DND-41 (cell line): Measurements from ENCODE around the gene ERC1.

ENCODE experiments used
- ATAC-seq: fragments of 200-7000 bp; cut with Tn5 transposase; 3 replicates; pipeline ENCODE4 v1.9.1; 2021; ENCODE audit warnings: low read depth; ENCODE audit not compliant: insufficient read depth
- DNase-seq: peaks from one replicate; pipeline ENCODE4 v3.0.0-alpha.2; 2020
- H2AFZ ChIP-seq: 2 replicates; pipeline ENCODE4 v1.6.0; 2012; ENCODE audit warnings: low read depth, low read length
- H3K27ac ChIP-seq: 2 replicates; pipeline ENCODE4 v1.5.1; 2012; ENCODE audit warnings: low read length, inconsistent platforms
- H3K27me3 ChIP-seq: fragments of 200-600 bp; sonication (generic); 2 replicates; pipeline ENCODE4 v1.6.0; 2012; ENCODE audit warnings: low read length, mild to moderate bottlenecking, inconsistent platforms; ENCODE audit not compliant: insufficient read depth, poor library complexity
- H3K36me3 ChIP-seq: 2 replicates; pipeline ENCODE4 v1.5.1; 2012; ENCODE audit warnings: low read length, inconsistent platforms; ENCODE audit not compliant: insufficient read depth
- H3K4me1 ChIP-seq: 2 replicates; pipeline ENCODE4 v1.5.1; 2012; ENCODE audit warnings: mild to moderate bottlenecking, low read length; ENCODE audit not compliant: insufficient read depth
- H3K4me2 ChIP-seq: 2 replicates; pipeline ENCODE4 v1.6.0; 2012; ENCODE audit warnings: mild to moderate bottlenecking, moderate library complexity, low read length, inconsistent platforms; ENCODE audit not compliant: insufficient read depth
- H3K4me3 ChIP-seq, 2 experiments: fragments of 200-600 bp in 1 of 2; shearing (Covaris generic) in 1 of 2; 2 replicates each; pipeline ENCODE4 v1.5.1; 2012 to 2016; ENCODE audit warnings: inconsistent platforms in 2 of 2, low read length in 2 of 2, mild to moderate bottlenecking in 2 of 2, low read depth in 1 of 2, moderate library complexity in 1 of 2
- H3K79me2 ChIP-seq: 2 replicates; pipeline ENCODE4 v1.6.0; 2012; ENCODE audit warnings: low read length, inconsistent platforms; ENCODE audit not compliant: insufficient read depth
- H3K9ac ChIP-seq: 2 replicates; pipeline ENCODE4 v1.6.0; 2012; ENCODE audit warnings: low read depth, mild to moderate bottlenecking, inconsistent platforms, low read length, moderate library complexity
- H3K9me3 ChIP-seq: 2 replicates; pipeline ENCODE4 v1.5.1; 2012; ENCODE audit warnings: low read length, moderate library complexity, mild to moderate bottlenecking, inconsistent platforms; ENCODE audit not compliant: insufficient read depth, severe bottlenecking
- H4K20me1 ChIP-seq: 2 replicates; pipeline ENCODE4 v1.6.0; 2012; ENCODE audit warnings: low read length; ENCODE audit not compliant: insufficient read depth
- EZH2 ChIP-seq: IDR thresholded peaks from 3 replicates; pipeline ENCODE4 v1.6.1; 2012; ENCODE audit warnings: borderline replicate concordance, low read depth, mild to moderate bottlenecking, moderate library complexity, low read length, inconsistent platforms; ENCODE audit not compliant: severe bottlenecking
- TF ChIP-seq, protein P1 (sequence below): IDR thresholded peaks from 2 replicates; pipeline ENCODE4 v1.5.1; 2012; ENCODE audit warnings: borderline replicate concordance, low read length, moderate library complexity, mild to moderate bottlenecking; ENCODE audit not compliant: poor library complexity, severe bottlenecking; ENCODE audit errors: extremely low read depth

The ERC1 gene

DNA sequence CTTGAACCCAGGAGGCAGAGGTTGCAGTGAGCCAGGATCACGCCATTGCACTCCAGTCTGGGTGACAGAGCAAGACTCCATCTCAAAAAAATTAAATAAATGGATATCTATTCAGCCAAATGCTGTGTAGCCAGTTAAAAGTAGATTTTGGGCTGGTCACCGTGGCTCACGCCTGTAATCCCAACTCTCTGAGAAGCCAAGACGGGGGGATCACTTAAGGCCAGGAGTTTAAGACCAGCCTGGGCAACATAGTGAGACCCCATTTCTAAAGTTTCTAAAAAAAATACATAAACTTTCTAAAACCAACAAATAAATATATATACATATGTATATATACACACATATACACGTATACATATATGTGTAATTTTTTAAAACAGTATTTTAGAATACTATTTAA is 414.6 kb downstream of the ERC1 start:
- Histone ChIP-seq H3K27me3 (no peaks in the 10 kb centered on the region), H3K4me3 (no peak overlapping the region), H3K79me2 (no peaks in the 10 kb centered on the region), H3K9ac (no peak overlapping the region), H3K4me2 (no peak overlapping the region), H3K4me1 (no peaks in the 10 kb centered on the region), H3K27ac (no peak overlapping the region), H4K20me1 (no peaks in the 10 kb centered on the region), H3K36me3 (peaks cover 6% of the 10 kb centered on the region; the same call in 1 of the 2 replicates), H3K9me3 (no peaks in the 10 kb centered on the region), H2AFZ (no peak overlapping the region)
- TF ChIP-seq, protein P1, sequence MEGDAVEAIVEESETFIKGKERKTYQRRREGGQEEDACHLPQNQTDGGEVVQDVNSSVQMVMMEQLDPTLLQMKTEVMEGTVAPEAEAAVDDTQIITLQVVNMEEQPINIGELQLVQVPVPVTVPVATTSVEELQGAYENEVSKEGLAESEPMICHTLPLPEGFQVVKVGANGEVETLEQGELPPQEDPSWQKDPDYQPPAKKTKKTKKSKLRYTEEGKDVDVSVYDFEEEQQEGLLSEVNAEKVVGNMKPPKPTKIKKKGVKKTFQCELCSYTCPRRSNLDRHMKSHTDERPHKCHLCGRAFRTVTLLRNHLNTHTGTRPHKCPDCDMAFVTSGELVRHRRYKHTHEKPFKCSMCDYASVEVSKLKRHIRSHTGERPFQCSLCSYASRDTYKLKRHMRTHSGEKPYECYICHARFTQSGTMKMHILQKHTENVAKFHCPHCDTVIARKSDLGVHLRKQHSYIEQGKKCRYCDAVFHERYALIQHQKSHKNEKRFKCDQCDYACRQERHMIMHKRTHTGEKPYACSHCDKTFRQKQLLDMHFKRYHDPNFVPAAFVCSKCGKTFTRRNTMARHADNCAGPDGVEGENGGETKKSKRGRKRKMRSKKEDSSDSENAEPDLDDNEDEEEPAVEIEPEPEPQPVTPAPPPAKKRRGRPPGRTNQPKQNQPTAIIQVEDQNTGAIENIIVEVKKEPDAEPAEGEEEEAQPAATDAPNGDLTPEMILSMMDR, result no peak
- TF ChIP-seq EZH2, result no peak
- DNase-seq, result no peak
- ATAC-seq, result no peak

DNA sequence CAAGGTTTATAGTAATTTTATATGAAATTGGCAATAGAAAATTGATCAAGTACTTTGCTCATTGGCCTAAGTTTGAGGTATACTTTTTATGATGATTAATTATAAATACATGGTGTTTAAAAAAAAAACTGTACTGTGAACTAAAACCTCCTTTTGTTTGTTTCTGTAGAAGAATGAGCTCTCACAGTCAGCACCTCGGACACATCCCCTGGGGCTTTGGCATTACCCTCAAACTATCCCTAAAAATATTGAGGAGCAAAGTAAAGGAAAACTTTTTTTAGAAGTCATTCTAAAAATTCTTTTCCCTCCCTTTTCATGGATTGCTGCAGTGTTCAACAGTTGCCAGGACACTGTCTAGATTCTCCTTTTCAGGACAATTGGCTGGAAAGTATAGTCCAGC is 419.8 kb downstream of the ERC1 start:
- Histone ChIP-seq H3K79me2 (no peaks in the 10 kb centered on the region), H3K9ac (no peak overlapping the region), H3K27ac (no peak overlapping the region), H4K20me1 (no peaks in the 10 kb centered on the region), H3K36me3 (peaks cover 6% of the 10 kb centered on the region; the same call in 1 of the 2 replicates), H2AFZ (no peak overlapping the region), H3K9me3 (no peaks in the 10 kb centered on the region), H3K4me1 (no peaks in the 10 kb centered on the region), H3K4me2 (no peak overlapping the region), H3K4me3 (no peak overlapping the region), H3K27me3 (no peaks in the 10 kb centered on the region)
- ATAC-seq (no peak), DNase-seq (no peak)
- TF ChIP-seq, protein P1, result no peak
- TF ChIP-seq EZH2, result no peak

DNA sequence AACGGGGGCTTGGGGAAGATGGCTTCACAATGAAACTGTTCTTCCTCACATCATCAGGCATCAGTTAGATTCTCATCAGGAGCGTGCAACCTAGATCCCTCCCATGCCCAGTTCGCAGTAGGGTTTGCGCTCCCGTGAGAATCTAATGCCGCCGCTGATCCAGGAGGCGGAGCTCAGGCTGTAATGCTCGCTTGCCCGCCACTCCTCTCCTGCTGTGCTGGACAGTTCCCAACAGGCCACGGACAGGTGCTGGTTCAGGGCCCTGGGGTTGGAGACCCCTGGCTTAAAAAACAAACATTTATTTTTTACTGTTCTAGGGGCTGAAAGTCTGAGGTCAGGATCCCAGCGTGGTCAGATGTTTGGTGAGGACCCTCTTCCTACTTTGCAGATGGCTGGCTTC is 422.9 kb downstream of the ERC1 start:
- no peak overlapping the region for H3K27ac ChIP-seq
- no peaks in the 10 kb centered on the region for H4K20me1 ChIP-seq
- DNase-seq (no peak), ATAC-seq (no peak)
- H2AFZ ChIP-seq, result no peak overlapping the region
- H3K9me3 ChIP-seq, result no peaks in the 10 kb centered on the region
- no peak overlapping the region for H3K9ac ChIP-seq
- peaks cover 5% of the 10 kb centered on the region; the same call in 1 of the 2 replicates for H3K36me3 ChIP-seq
- no peaks in the 10 kb centered on the region for H3K79me2 ChIP-seq
- no peak overlapping the region for H3K4me3 ChIP-seq
- H3K4me1 ChIP-seq, result no peaks in the 10 kb centered on the region
- TF ChIP-seq, protein P1, result no peak
- TF ChIP-seq EZH2, result no peak
- no peaks in the 10 kb centered on the region for H3K27me3 ChIP-seq
- no peak overlapping the region for H3K4me2 ChIP-seq

DNA sequence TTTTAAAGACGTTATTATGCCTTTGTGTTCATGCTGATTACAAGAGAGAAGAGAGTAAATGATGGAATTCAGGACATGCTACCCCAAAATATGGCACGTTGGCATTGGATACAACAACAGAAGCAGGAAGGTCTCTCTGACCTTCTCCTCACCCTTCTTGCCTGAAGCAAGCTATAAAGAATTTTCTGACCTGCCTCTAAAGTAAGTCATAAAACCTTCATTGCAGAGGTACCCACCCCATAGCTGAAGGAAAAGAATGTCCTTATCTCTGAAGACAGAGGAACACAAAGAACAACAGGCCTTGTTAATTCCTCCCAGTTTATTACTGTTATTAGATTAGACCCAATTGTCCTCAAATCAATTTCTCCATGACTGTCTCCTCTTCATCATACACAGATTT is 427.1 kb downstream of the ERC1 start:
- H2AFZ ChIP-seq, result no peak overlapping the region
- H3K36me3 ChIP-seq, result no peaks in the 10 kb centered on the region
- TF ChIP-seq, protein P1, result no peak
- TF ChIP-seq EZH2, result no peak
- H3K9me3 ChIP-seq, result peaks cover 10% of the 10 kb centered on the region
- no peaks in the 10 kb centered on the region for H3K27me3 ChIP-seq
- DNase-seq, result no peak
- no peaks in the 10 kb centered on the region for H3K4me1 ChIP-seq
- no peak overlapping the region for H3K4me3 ChIP-seq
- no peaks in the 10 kb centered on the region for H4K20me1 ChIP-seq
- H3K79me2 ChIP-seq, result no peaks in the 10 kb centered on the region
- H3K9ac ChIP-seq, result no peak overlapping the region
- no peak overlapping the region for H3K4me2 ChIP-seq
- no peak for ATAC-seq
- no peak overlapping the region for H3K27ac ChIP-seq
